Endothelial cell of umbilical vein (primary cell): ENCODE data around the gene CDK19. TPM values are rescaled to one million over a fixed set of nuclear protein-coding genes. Genes with fewer than 3 reads are reported as not detected.

Source experiments
- BruUV-seq: library from RNA; stranded (reverse); fragments of 400-500 nt; replicated peaks from 2 replicates; lab custom pipeline; 2021; lab: Mats Ljungman, UMichigan
- CTCF ChIA-PET: fragments of 300-600, 350-600 bp; sonication (Branson Sonifier 250); formaldehyde crosslinking; loops from one replicate; lab custom pipeline; 2021; ENCODE audit warnings: antibody characterized with exemption, inconsistent platforms; lab: Charles Lee
- POLR2A ChIA-PET: fragments of 300-600, 350-600 bp; sonication (Branson Sonifier 250); formaldehyde crosslinking; loops from one replicate; lab custom pipeline; 2021; ENCODE audit warnings: antibody characterized with exemption, inconsistent platforms; lab: Charles Lee
- DNase-seq: peaks from one replicate; pipeline ENCODE4 v3.0.0-alpha.2; 2011; ENCODE audit warnings: low read depth, low spot score
- FAIRE-seq: peaks from 2 replicates; lab custom pipeline; 2011; peaks lifted over from hg19 to GRCh38; lab: Jason Lieb, UNC
- H2AFZ ChIP-seq: 2 replicates; pipeline ENCODE4 v1.6.0; 2012; ENCODE audit warnings: low read depth, low read length, control low read depth, inconsistent platforms
- H3K27ac ChIP-seq: 2 replicates; pipeline ENCODE4 v1.5.1; 2011; ENCODE audit warnings: low read depth, mild to moderate bottlenecking, control low read depth, low read length, moderate library complexity; ENCODE audit not compliant: insufficient read depth
- H3K27me3 ChIP-seq, 2 experiments: 2 replicates each; pipeline versions ENCODE4 v1.6.0 to v1.6.1; 2011; ENCODE audit warnings: low read length in 2 of 2, mixed read lengths in 1 of 2; ENCODE audit not compliant: control insufficient read depth in 2 of 2, insufficient read depth in 2 of 2
- H3K36me3 ChIP-seq, 2 experiments: 2 replicates in 1 of 2; 3 replicates in 1 of 2; pipeline ENCODE4 v1.5.1; 2011; ENCODE audit warnings: low read length in 2 of 2, mild to moderate bottlenecking in 1 of 2, moderate library complexity in 1 of 2; ENCODE audit not compliant: control insufficient read depth in 2 of 2, insufficient read depth in 2 of 2; ENCODE audit errors: extremely low read depth in 1 of 2
- H3K4me1 ChIP-seq: 3 replicates; pipeline ENCODE4 v1.5.1; 2011; ENCODE audit warnings: mild to moderate bottlenecking, low read length; ENCODE audit not compliant: control insufficient read depth, insufficient read depth; ENCODE audit errors: extremely low read depth
- H3K4me2 ChIP-seq: 2 replicates; pipeline ENCODE4 v1.6.1; 2011; ENCODE audit warnings: low read length, control low read depth, mixed read lengths; ENCODE audit not compliant: insufficient read depth
- H3K4me3 ChIP-seq, 3 experiments: fragments of 200-600 bp in 1 of 3; sonication (generic), shearing (Covaris generic) in 1 of 3; replicated peaks in 1 of 3; 2 replicates each; pipeline ENCODE4 v1.5.1; 2011 to 2016; ENCODE audit warnings: control low read depth in 3 of 3, low read length in 3 of 3, mild to moderate bottlenecking in 2 of 3, inconsistent platforms in 1 of 3, low read depth in 1 of 3, moderate library complexity in 1 of 3; ENCODE audit not compliant: insufficient read depth in 1 of 3
- H3K79me2 ChIP-seq: 2 replicates; pipeline ENCODE4 v1.6.0; 2012; ENCODE audit warnings: low read length, inconsistent platforms; ENCODE audit not compliant: control insufficient read depth, insufficient read depth
- H3K9ac ChIP-seq: replicated peaks from 2 replicates; pipeline ENCODE3; 2011; ENCODE audit warnings: low read length, control low read depth; ENCODE audit not compliant: insufficient read depth; ENCODE audit errors: extremely low read depth
- H3K9me1 ChIP-seq: replicated peaks from 3 replicates; pipeline ENCODE4 v1.6.0; 2011; ENCODE audit warnings: mild to moderate bottlenecking, low read length; ENCODE audit not compliant: control insufficient read depth, insufficient read depth; ENCODE audit errors: extremely low read depth
- H3K9me3 ChIP-seq: replicated peaks from 2 replicates; pipeline ENCODE4 v1.5.1; 2012; ENCODE audit warnings: low read length, inconsistent platforms; ENCODE audit not compliant: control insufficient read depth, insufficient read depth
- H4K20me1 ChIP-seq: replicated peaks from 2 replicates; pipeline ENCODE3; 2011; ENCODE audit warnings: mild to moderate bottlenecking, low read length; ENCODE audit not compliant: control insufficient read depth, insufficient read depth; ENCODE audit errors: extremely low read depth
- EZH2 ChIP-seq: IDR thresholded peaks from 2 replicates; pipeline ENCODE4 v1.6.1; 2012; ENCODE audit warnings: borderline replicate concordance, low read depth, mild to moderate bottlenecking, moderate library complexity, low read length, inconsistent platforms; ENCODE audit not compliant: severe bottlenecking
- FOS ChIP-seq: IDR thresholded peaks from 2 replicates; pipeline ENCODE4 v1.6.1; 2011; ENCODE audit warnings: mild to moderate bottlenecking, low read length, moderate library complexity, borderline replicate concordance; ENCODE audit not compliant: insufficient read depth
- GATA2 ChIP-seq: IDR thresholded peaks from 2 replicates; pipeline ENCODE4 v1.7.0; 2011; ENCODE audit warnings: low read depth, mild to moderate bottlenecking, moderate library complexity, mixed read lengths, low read length; ENCODE audit not compliant: insufficient read length, insufficient read depth
- JUN ChIP-seq: IDR thresholded peaks from 2 replicates; pipeline ENCODE4 v1.6.1; 2011; ENCODE audit warnings: borderline replicate concordance, low read depth; ENCODE audit not compliant: insufficient read length, insufficient read depth
- MYC ChIP-seq: IDR thresholded peaks from one replicate; pipeline ENCODE4 v1.6.1; 2011; ENCODE audit warnings: mild to moderate bottlenecking, low read depth, low read length
- POLR2A ChIP-seq: IDR thresholded peaks from 2 replicates; pipeline ENCODE4 v1.6.1; 2012; ENCODE audit warnings: low read depth, mild to moderate bottlenecking, control low read depth, low read length
- POLR2AphosphoS5 ChIP-seq: IDR thresholded peaks from 2 replicates; pipeline ENCODE4 v1.6.1; 2012; ENCODE audit warnings: low read depth, mild to moderate bottlenecking, control low read depth, low read length, moderate library complexity; ENCODE audit not compliant: insufficient read depth
- dilution Hi-C: fragments of 300-500 bp; cut with MboI; formaldehyde crosslinking; loops from one replicate; pipeline ENCODE4 v1.15.0; 2019; ENCODE audit warnings: low sequenced_read_pairs; ENCODE audit not compliant: extremely low pct_ligation_motif_present
- intact Hi-C: fragments of 100-400 bp; cut with micrococcal nuclease; formaldehyde crosslinking; loops from one replicate; pipeline ENCODE4 v1.10.0; 2022
- polyA plus RNA-seq, 4 experiments: library from polyadenylated mRNA; depleted of rRNA in 3 of 4; stranded (reverse) in 3 of 4; unstranded in 1 of 4; fragments of >200 nt; gene quantifications; 2 replicates each; pipeline versions ENCODE4 v1.2.1 to v1.2.3, GENCODE V29; 2011 to 2012; ENCODE audit warnings: missing spikeins in 1 of 4
- total RNA-seq: library from RNA; stranded (reverse); gene quantifications from 2 replicates; pipeline ENCODE4 v1.2.3, GENCODE V29; 2021
- TF ChIP-seq, protein P1 (sequence below), 2 donors: IDR thresholded peaks; 1 replicate in 1 of 2; 2 replicates in 1 of 2; pipeline ENCODE4 v1.5.1; 2011; ENCODE audit warnings: low read length in 2 of 2, mild to moderate bottlenecking in 2 of 2, moderate library complexity in 2 of 2, control low read depth in 1 of 2, inconsistent platforms in 1 of 2, low read depth in 1 of 2; ENCODE audit not compliant: insufficient read depth in 1 of 2; ENCODE audit errors: extremely low read depth in 1 of 2
- TF ChIP-seq, protein P2 (sequence below): IDR thresholded peaks from 2 replicates; pipeline ENCODE4 v1.6.1; 2011; ENCODE audit not compliant: insufficient read depth, insufficient read length

The CDK19 gene
- total and polyA plus RNA-seq, 2 donors (not counting 3 experiments of a cell fraction or from before 2014, with no cell fraction given): 4.6 to 12.1 TPM

DNA sequence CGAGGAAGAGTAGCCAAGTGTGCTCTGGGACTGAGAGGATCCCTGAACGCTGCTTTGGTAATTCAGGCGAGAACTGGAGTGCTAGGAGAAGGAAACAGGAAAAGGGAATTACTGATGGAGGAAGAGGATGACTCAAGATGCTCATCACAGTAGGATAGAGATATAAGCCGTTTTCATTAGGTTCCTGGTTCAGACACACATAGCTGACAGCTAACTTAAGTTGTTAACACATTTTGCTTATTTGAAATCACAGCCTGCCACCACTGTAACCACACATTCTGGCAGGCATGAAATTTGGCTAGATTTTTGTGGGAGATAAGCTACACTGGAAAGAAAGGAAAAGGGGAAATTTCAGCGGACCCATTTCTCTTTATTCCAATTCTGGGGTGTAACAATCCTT lies 200.7 kb downstream of the CDK19 start:
- no peaks in the 10 kb centered on the region for H3K9me3 ChIP-seq
- no peak overlapping the region for H3K4me2 ChIP-seq
- H3K4me3 ChIP-seq: no peak overlapping the region
- FAIRE-seq: no peak
- ChIA-PET CTCF (no interaction called here), POLR2A (no interaction called here)
- no peak overlapping the region for H2AFZ ChIP-seq
- intact Hi-C loops (no loop called here), dilution Hi-C loops (no loop called here)
- H3K27me3 ChIP-seq: no peaks in the 10 kb centered on the region
- H3K4me1 ChIP-seq: peaks cover 2% of the 10 kb centered on the region
- BruUV-seq: no TSS peak
- TF ChIP-seq FOS (no peak), POLR2A (no peak), EZH2 (no peak), JUN (no peak), GATA2 (no peak), MYC (no peak), POLR2AphosphoS5 (no peak)
- TF ChIP-seq, protein P1, sequence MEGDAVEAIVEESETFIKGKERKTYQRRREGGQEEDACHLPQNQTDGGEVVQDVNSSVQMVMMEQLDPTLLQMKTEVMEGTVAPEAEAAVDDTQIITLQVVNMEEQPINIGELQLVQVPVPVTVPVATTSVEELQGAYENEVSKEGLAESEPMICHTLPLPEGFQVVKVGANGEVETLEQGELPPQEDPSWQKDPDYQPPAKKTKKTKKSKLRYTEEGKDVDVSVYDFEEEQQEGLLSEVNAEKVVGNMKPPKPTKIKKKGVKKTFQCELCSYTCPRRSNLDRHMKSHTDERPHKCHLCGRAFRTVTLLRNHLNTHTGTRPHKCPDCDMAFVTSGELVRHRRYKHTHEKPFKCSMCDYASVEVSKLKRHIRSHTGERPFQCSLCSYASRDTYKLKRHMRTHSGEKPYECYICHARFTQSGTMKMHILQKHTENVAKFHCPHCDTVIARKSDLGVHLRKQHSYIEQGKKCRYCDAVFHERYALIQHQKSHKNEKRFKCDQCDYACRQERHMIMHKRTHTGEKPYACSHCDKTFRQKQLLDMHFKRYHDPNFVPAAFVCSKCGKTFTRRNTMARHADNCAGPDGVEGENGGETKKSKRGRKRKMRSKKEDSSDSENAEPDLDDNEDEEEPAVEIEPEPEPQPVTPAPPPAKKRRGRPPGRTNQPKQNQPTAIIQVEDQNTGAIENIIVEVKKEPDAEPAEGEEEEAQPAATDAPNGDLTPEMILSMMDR (IDR thresholded peaks at IDR 0.05; ENCODE audit: extremely low read depth in 1 of 2, insufficient read depth in 1 of 2, low read depth in 1 of 2, low read length in 2 of 2): no peak
- TF ChIP-seq, protein P2, sequence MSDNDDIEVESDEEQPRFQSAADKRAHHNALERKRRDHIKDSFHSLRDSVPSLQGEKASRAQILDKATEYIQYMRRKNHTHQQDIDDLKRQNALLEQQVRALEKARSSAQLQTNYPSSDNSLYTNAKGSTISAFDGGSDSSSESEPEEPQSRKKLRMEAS: no peak
- no peak for DNase-seq
- no peaks in the 10 kb centered on the region for H3K79me2 ChIP-seq
- no peaks in the 10 kb centered on the region for H4K20me1 ChIP-seq
- H3K27ac ChIP-seq: no peak overlapping the region
- H3K9ac ChIP-seq: no peak overlapping the region
- H3K36me3 ChIP-seq: no peaks in the 10 kb centered on the region
- no peaks in the 10 kb centered on the region for H3K9me1 ChIP-seq
